T follicular helper cell (primary cell): ENCODE data around the gene BAIAP3.
"Not testable (repeated sequence)": the region's sequence is repeated elsewhere in the genome, so short reads cannot be mapped to it uniquely, and the experiment has no call there.

ENCODE experiments used
- DNase-seq: peaks from one replicate; pipeline ENCODE4 v3.0.0-alpha.2; 2020; ENCODE audit warnings: low read depth
- total RNA-seq, 2 experiments: gene quantifications; one replicate each; lab custom pipeline; 2026; lab: John Stamatoyannopoulos, UW

BAIAP3 gene
- 0.43 to 7.2 reads per million in 2 experiments for total RNA-seq

- peak; percentile 42 for DNase-seq
Observed at GRCh38 chr16:1333149-1333812, at the start of gene BAIAP3. Gene BAIAP3, plus strand, starts transcription at chr16:1333645. Its CDS starts 4,905 bp downstream, at chr16:1338550.

- no peak for DNase-seq
Observed at GRCh38 chr16:1283996-1284616, 49.3 kb upstream of the BAIAP3 start.

GRCh38 chr16:1285669-1286512 lies 47.6 kb upstream of the BAIAP3 start:
- no peak for DNase-seq

GRCh38 chr16:1286513-1287094 lies 46.8 kb upstream of the BAIAP3 start:
- no peak for DNase-seq

GRCh38 chr16:1287982-1288670 lies 45.3 kb upstream of the BAIAP3 start:
- DNase-seq: no peak

- DNase-seq: no peak
Observed at GRCh38 chr16:1288813-1289476, 44.5 kb upstream of the BAIAP3 start.

- DNase-seq: no peak
Observed at GRCh38 chr16:1289477-1289866, 44.0 kb upstream of the BAIAP3 start.

GRCh38 chr16:1290063-1290501 lies 43.4 kb upstream of the BAIAP3 start:
- DNase-seq: no peak

GRCh38 chr16:1290860-1291575 lies 42.4 kb upstream of the BAIAP3 start:
- DNase-seq: no peak

GRCh38 chr16:1291576-1291974 lies 41.9 kb upstream of the BAIAP3 start:
- no peak for DNase-seq

- DNase-seq: not testable (repeated sequence)
Observed at GRCh38 chr16:1292208-1292607, 41.2 kb upstream of the BAIAP3 start.

GRCh38 chr16:1292808-1293207 lies 40.6 kb upstream of the BAIAP3 start:
- not testable (repeated sequence) for DNase-seq

GRCh38 chr16:1293921-1294656 lies 39.4 kb upstream of the BAIAP3 start:
- DNase-seq: no peak

- DNase-seq: no peak
Observed at GRCh38 chr16:1295465-1295864, 38.0 kb upstream of the BAIAP3 start.

GRCh38 chr16:1296688-1297017 lies 36.8 kb upstream of the BAIAP3 start:
- not testable (repeated sequence) for DNase-seq

GRCh38 chr16:1297018-1297696 lies 36.3 kb upstream of the BAIAP3 start:
- DNase-seq: no peak

- no peak for DNase-seq
Observed at GRCh38 chr16:1298406-1298805, 35.0 kb upstream of the BAIAP3 start.

GRCh38 chr16:1299012-1299867 lies 34.2 kb upstream of the BAIAP3 start:
- no peak for DNase-seq
